ENCODE measurements around the gene ATXN2L. TPM values are rescaled to one million over a fixed set of nuclear protein-coding genes. Genes with fewer than 3 reads are reported as not detected.

The ATXN2L gene
- total and polyA plus RNA-seq, 2 of the 13 experiments (the other 11 are each of a cell fraction or from before 2014, with no cell fraction given), result 40.8 to 55.1 TPM

- TF ChIP-seq, protein P1, sequence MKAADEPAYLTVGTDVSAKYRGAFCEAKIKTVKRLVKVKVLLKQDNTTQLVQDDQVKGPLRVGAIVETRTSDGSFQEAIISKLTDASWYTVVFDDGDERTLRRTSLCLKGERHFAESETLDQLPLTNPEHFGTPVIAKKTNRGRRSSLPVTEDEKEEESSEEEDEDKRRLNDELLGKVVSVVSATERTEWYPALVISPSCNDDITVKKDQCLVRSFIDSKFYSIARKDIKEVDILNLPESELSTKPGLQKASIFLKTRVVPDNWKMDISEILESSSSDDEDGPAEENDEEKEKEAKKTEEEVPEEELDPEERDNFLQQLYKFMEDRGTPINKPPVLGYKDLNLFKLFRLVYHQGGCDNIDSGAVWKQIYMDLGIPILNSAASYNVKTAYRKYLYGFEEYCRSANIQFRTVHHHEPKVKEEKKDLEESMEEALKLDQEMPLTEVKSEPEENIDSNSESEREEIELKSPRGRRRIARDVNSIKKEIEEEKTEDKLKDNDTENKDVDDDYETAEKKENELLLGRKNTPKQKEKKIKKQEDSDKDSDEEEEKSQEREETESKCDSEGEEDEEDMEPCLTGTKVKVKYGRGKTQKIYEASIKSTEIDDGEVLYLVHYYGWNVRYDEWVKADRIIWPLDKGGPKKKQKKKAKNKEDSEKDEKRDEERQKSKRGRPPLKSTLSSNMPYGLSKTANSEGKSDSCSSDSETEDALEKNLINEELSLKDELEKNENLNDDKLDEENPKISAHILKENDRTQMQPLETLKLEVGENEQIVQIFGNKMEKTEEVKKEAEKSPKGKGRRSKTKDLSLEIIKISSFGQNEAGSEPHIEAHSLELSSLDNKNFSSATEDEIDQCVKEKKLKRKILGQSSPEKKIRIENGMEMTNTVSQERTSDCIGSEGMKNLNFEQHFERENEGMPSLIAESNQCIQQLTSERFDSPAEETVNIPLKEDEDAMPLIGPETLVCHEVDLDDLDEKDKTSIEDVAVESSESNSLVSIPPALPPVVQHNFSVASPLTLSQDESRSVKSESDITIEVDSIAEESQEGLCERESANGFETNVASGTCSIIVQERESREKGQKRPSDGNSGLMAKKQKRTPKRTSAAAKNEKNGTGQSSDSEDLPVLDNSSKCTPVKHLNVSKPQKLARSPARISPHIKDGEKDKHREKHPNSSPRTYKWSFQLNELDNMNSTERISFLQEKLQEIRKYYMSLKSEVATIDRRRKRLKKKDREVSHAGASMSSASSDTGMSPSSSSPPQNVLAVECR (CRISPR knock-in tag; IDR thresholded peaks at IDR 0.05; ENCODE audit: borderline replicate concordance), result peak; percentile 99
- TF ChIP-seq ZNF543 (CRISPR knock-in tag; IDR thresholded peaks at IDR 0.05), result peak; percentile 89
- TF ChIP-seq ZFP36L1 (CRISPR knock-in tag; IDR thresholded peaks at IDR 0.05), result peak; percentile 97
- TF ChIP-seq TGIF2 (CRISPR knock-in tag; IDR thresholded peaks at IDR 0.05), result peak; percentile 94
- TF ChIP-seq RNF219 (CRISPR knock-in tag; IDR thresholded peaks at IDR 0.05), result 0 out of 2 replicates have a peak, but pooled peaks have one; percentile 71
- TF ChIP-seq ZNF326 (CRISPR knock-in tag; IDR thresholded peaks at IDR 0.05; ENCODE audit: borderline replicate concordance), result no peak
- peak; percentile 99 for TF ChIP-seq ZNF441 (CRISPR knock-in tag; IDR thresholded peaks at IDR 0.05; ENCODE audit: borderline replicate concordance)
- TF ChIP-seq, protein P2, sequence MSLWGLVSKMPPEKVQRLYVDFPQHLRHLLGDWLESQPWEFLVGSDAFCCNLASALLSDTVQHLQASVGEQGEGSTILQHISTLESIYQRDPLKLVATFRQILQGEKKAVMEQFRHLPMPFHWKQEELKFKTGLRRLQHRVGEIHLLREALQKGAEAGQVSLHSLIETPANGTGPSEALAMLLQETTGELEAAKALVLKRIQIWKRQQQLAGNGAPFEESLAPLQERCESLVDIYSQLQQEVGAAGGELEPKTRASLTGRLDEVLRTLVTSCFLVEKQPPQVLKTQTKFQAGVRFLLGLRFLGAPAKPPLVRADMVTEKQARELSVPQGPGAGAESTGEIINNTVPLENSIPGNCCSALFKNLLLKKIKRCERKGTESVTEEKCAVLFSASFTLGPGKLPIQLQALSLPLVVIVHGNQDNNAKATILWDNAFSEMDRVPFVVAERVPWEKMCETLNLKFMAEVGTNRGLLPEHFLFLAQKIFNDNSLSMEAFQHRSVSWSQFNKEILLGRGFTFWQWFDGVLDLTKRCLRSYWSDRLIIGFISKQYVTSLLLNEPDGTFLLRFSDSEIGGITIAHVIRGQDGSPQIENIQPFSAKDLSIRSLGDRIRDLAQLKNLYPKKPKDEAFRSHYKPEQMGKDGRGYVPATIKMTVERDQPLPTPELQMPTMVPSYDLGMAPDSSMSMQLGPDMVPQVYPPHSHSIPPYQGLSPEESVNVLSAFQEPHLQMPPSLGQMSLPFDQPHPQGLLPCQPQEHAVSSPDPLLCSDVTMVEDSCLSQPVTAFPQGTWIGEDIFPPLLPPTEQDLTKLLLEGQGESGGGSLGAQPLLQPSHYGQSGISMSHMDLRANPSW (CRISPR knock-in tag; IDR thresholded peaks at IDR 0.05; ENCODE audit: borderline replicate concordance), result peak; percentile 91; the same call in 1 of the 2 replicates
- peak; percentile 41 for TF ChIP-seq BCL6 (CRISPR knock-in tag; IDR thresholded peaks at IDR 0.05)
Observed at GRCh38 chr16:28846080-28846932, 23.5 kb downstream of the ATXN2L start, which contains the start of gene TUFM (continued).
